CD4-positive, alpha-beta T cell (primary cell): ENCODE data around the gene BCAR1. TPM values are rescaled to one million over a fixed set of nuclear protein-coding genes. Genes with fewer than 3 reads are reported as not detected.

Experiments
- ATAC-seq: fragments of 200-7000 bp; cut with Tn5 transposase; one replicate; pipeline ENCODE4 v1.10.0; 2022; ENCODE audit warnings: mild to moderate bottlenecking; ENCODE audit not compliant: poor library complexity
- CTCF ChIA-PET: fragments of 350-600 bp; sonication (Branson Sonifier 250); formaldehyde crosslinking; loops from one replicate; lab custom pipeline; 2021; ENCODE audit warnings: antibody characterized with exemption, inconsistent platforms; lab: Charles Lee
- POLR2A ChIA-PET: fragments of 350-600 bp; sonication (Branson Sonifier 250); formaldehyde crosslinking; loops from one replicate; lab custom pipeline; 2021; ENCODE audit warnings: antibody characterized with exemption, inconsistent platforms; lab: Charles Lee
- DNase-seq, 14 experiments: peaks; one replicate each; pipeline ENCODE4 v3.0.0-alpha.2; 2013 to 2020; ENCODE audit warnings: mixed read lengths in 2 of 14
- H3K27ac ChIP-seq, 2 donors: one replicate each; pipeline versions ENCODE4 v1.5.1 to v1.7.0; 2013; ENCODE audit warnings: low read length in 2 of 2, low read depth in 1 of 2, mild to moderate bottlenecking in 1 of 2
- H3K27me3 ChIP-seq, 2 experiments: 1 replicate in 1 of 2; 2 replicates in 1 of 2; pipeline versions ENCODE4 v1.6.1 to v1.7.0; 2013; ENCODE audit warnings: low read length in 2 of 2, control low read depth in 1 of 2, mild to moderate bottlenecking in 1 of 2, moderate library complexity in 1 of 2; ENCODE audit not compliant: insufficient read depth in 2 of 2, control insufficient read depth in 1 of 2
- H3K36me3 ChIP-seq: one replicate; pipeline ENCODE4 v1.6.1; 2013; ENCODE audit warnings: low read length, control low read depth; ENCODE audit not compliant: insufficient read depth
- H3K4me1 ChIP-seq: one replicate; pipeline ENCODE4 v1.6.1; 2013; ENCODE audit warnings: low read length, control low read depth; ENCODE audit not compliant: insufficient read depth
- H3K4me3 ChIP-seq: one replicate; pipeline ENCODE4 v1.5.1; 2013; ENCODE audit warnings: mild to moderate bottlenecking, low read length, moderate library complexity
- H3K9me3 ChIP-seq, 2 experiments: 1 replicate in 1 of 2; 2 replicates in 1 of 2; pipeline versions ENCODE4 v1.6.1 to v1.7.0; 2013; ENCODE audit warnings: low read length in 2 of 2, mild to moderate bottlenecking in 2 of 2, control low read depth in 1 of 2, moderate library complexity in 1 of 2; ENCODE audit not compliant: control insufficient read depth in 1 of 2, insufficient read depth in 1 of 2
- H3K27ac Mint-ChIP-seq: one replicate; pipeline ENCODE4 v1.8.0; 2020; ENCODE audit warnings: mixed read lengths
- H3K27me3 Mint-ChIP-seq: one replicate; pipeline ENCODE4 v1.8.0; 2021; ENCODE audit warnings: mixed read lengths
- H3K36me3 Mint-ChIP-seq: one replicate; pipeline ENCODE4 v1.8.0; 2021; ENCODE audit warnings: low read depth, mixed read lengths
- H3K4me1 Mint-ChIP-seq: one replicate; pipeline ENCODE4 v1.8.0; 2021; ENCODE audit warnings: low read depth, mixed read lengths
- H3K4me3 Mint-ChIP-seq: one replicate; pipeline ENCODE4 v1.8.0; 2020; ENCODE audit warnings: mild to moderate bottlenecking, mixed read lengths
- H3K9me3 Mint-ChIP-seq: one replicate; pipeline ENCODE4 v1.8.0; 2020; ENCODE audit warnings: mixed read lengths
- CTCF ChIP-seq: fragments of 200-600 bp; IDR thresholded peaks from one replicate; pipeline ENCODE4 v1.8.0; 2022; ENCODE audit warnings: antibody characterized with exemption, mild to moderate bottlenecking
- intact Hi-C, 2 experiments: fragments of 100-400 bp; cut with DNase I in 1 of 2; cut with micrococcal nuclease in 1 of 2; formaldehyde crosslinking; loops; one replicate each; pipeline versions ENCODE4 v1.15.1 to v1.9.0; 2023 to 2025; cut with DNase I, micrococcal nuclease
- total RNA-seq, 174 experiments: library from RNA in 2 of 174; stranded (reverse) in 2 of 174; gene quantifications; one replicate each; pipeline ENCODE4 v1.2.3 and lab custom pipeline; 2021 to 2026

Gene BCAR1
- total RNA-seq, 2 experiments from 2014 or later, result 0.08 to 0.17 TPM

GRCh38 chr16:75288181-75288580 is 36.8 kb upstream of the BCAR1 start:
- H3K27me3 ChIP-seq, result peaks cover 0 to 11% of the 10 kb centered on the region in 2 experiments
- peaks cover 0 to 4% of the 10 kb centered on the region in 2 experiments for H3K9me3 ChIP-seq
- Mint-ChIP-seq H3K4me1 (peaks cover 15% of the 10 kb centered on the region), H3K9me3 (no peaks in the 10 kb centered on the region), H3K4me3 (peak overlapping the region; percentile 34), H3K27me3 (peaks cover 13% of the 10 kb centered on the region), H3K36me3 (peaks cover 40% of the 10 kb centered on the region), H3K27ac (no peak overlapping the region)
- no peak for ATAC-seq
- no peak for DNase-seq
- TF ChIP-seq CTCF, result no peak
- no peak overlapping the region for H3K27ac ChIP-seq
- H3K4me3 ChIP-seq, result no peak overlapping the region
- H3K36me3 ChIP-seq, result peaks cover 12% of the 10 kb centered on the region
- CTCF ChIA-PET, result no interaction called here
- POLR2A ChIA-PET, result interaction anchor here (0.9 kb wide), 1 partner anchor 32 kb away, joined by 3 read pairs; no protein-coding TSS in a partner anchor
- peaks cover 17% of the 10 kb centered on the region for H3K4me1 ChIP-seq
- intact Hi-C loops, result no loop called here

GRCh38 chr16:75287708-75288107 is 36.3 kb upstream of the BCAR1 start:
- Histone ChIP-seq H3K4me1 (peaks cover 17% of the 10 kb centered on the region), H3K27ac (no peak overlapping the region), H3K27me3 (peaks cover 0 to 11% of the 10 kb centered on the region in 2 experiments), H3K9me3 (peaks cover 0 to 4% of the 10 kb centered on the region in 2 experiments), H3K36me3 (peaks cover 7% of the 10 kb centered on the region), H3K4me3 (no peak overlapping the region)
- TF ChIP-seq CTCF, result no peak
- Mint-ChIP-seq H3K4me1 (peaks cover 15% of the 10 kb centered on the region), H3K27ac (no peak overlapping the region), H3K9me3 (no peaks in the 10 kb centered on the region), H3K36me3 (peaks cover 36% of the 10 kb centered on the region), H3K27me3 (peaks cover 13% of the 10 kb centered on the region), H3K4me3 (no peak overlapping the region)
- intact Hi-C loops, result no loop called here
- ATAC-seq (no peak), DNase-seq (no peak)
- ChIA-PET POLR2A (interaction anchor here (0.9 kb wide), 1 partner anchor 32 kb away, joined by 3 read pairs; no protein-coding TSS in a partner anchor), CTCF (no interaction called here)

GRCh38 chr16:75286389-75286788 is 35.0 kb upstream of the BCAR1 start:
- H3K27me3 Mint-ChIP-seq, result peaks cover 23% of the 10 kb centered on the region
- peaks cover 2% of the 10 kb centered on the region for H3K36me3 ChIP-seq
- H3K9me3 Mint-ChIP-seq, result no peaks in the 10 kb centered on the region
- H3K4me1 Mint-ChIP-seq, result peaks cover 15% of the 10 kb centered on the region
- peaks cover 17% of the 10 kb centered on the region for H3K4me1 ChIP-seq
- peaks cover 23% of the 10 kb centered on the region for H3K36me3 Mint-ChIP-seq
- H3K27ac Mint-ChIP-seq, result no peak overlapping the region
- peaks cover 0 to 11% of the 10 kb centered on the region in 2 experiments for H3K27me3 ChIP-seq
- H3K27ac ChIP-seq, result no peak overlapping the region
- ChIA-PET POLR2A (no interaction called here), CTCF (no interaction called here)
- peaks cover 0 to 4% of the 10 kb centered on the region in 2 experiments for H3K9me3 ChIP-seq
- DNase-seq (no peak), ATAC-seq (no peak)
- no peak for TF ChIP-seq CTCF
- intact Hi-C loops, result no loop called here
- H3K4me3 ChIP-seq, result no peak overlapping the region
- H3K4me3 Mint-ChIP-seq, result no peak overlapping the region
